ENCODE data around the gene MTURN. TPM values are rescaled to one million over a fixed set of nuclear protein-coding genes. Genes with fewer than 3 reads are reported as not detected.

MTURN gene
- total and polyA plus RNA-seq, 10 of the 15 experiments (the other 5 are each of a cell fraction or from before 2014, with no cell fraction given) = 0.52 to 5.0 (median 3.3) TPM

DNA sequence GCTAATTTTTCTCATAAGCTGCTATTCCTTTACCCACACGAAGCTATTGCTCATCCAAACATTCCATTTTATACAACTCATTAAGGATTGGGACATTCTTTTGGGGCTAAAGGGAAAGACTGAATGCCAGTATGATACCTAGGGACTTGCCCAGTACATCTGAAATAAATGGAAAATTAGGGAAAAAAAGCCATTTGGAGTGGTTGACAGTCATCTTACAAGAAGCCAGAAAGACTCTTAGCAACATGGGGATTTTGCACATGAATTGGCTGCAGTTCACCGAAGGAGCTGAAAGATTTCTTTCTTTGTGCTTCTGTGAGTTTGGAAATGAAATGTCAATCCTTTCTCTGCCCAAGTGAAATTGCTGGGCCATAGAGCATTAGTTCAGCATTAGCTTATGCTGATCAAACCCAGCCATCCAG, 43.3 kb upstream of the MTURN start:
- H3K4me3 ChIP-seq = no peak overlapping the region
- ChIA-PET CTCF (interaction anchor here (0.6 to 1.3 kb wide), 4 partner anchors 16 to 30 kb away, joined by 3 to 6 read pairs (median 4); no protein-coding TSS in a partner anchor), RAD21 (ENCODE audit: unreplicated experiment) (no interaction called here), SMC1A (ENCODE audit: uncharacterized antibody, unreplicated experiment) (interaction anchor here (1.3 to 1.8 kb wide), 3 partner anchors 9 to 169 kb away, joined by 3 to 5 read pairs (median 3); no protein-coding TSS in a partner anchor), POLR2A (interaction anchor here (0.6 kb wide), 1 partner anchor 1268 kb away, joined by 3 read pairs; no protein-coding TSS in a partner anchor)
- H3K36me3 ChIP-seq (ENCODE audit: control insufficient read depth in 2 of 2, insufficient read depth in 2 of 2, low read length in 1 of 2) = no peaks in the 10 kb centered on the region
- H2AFZ ChIP-seq (ENCODE audit: control insufficient read depth, low read depth, low read length) = no peak overlapping the region
- TF ChIP-seq SIX5 (IDR thresholded peaks at IDR 0.05; ENCODE audit: low read depth, low read length, severe bottlenecking) (no peak), DPF2 (IDR thresholded peaks at IDR 0.05) (no peak), CREB1 (IDR thresholded peaks at IDR 0.05; ENCODE audit: low read depth) (no peak), MTA2 (IDR thresholded peaks at IDR 0.05; ENCODE audit: low read depth) (no peak), NBN (IDR thresholded peaks at IDR 0.05) (no peak), BCL11A (IDR thresholded peaks at IDR 0.05; ENCODE audit: low read depth, low read length) (no peak), GATAD2B (conservative IDR thresholded peaks at IDR 0.05; ENCODE audit: low read depth) (no peak), JUNB (IDR thresholded peaks at IDR 0.05) (no peak), MEF2B (IDR thresholded peaks at IDR 0.05; ENCODE audit: partially characterized antibody, poor library complexity, severe bottlenecking) (no peak), BACH1 (IDR thresholded peaks at IDR 0.05; ENCODE audit: borderline replicate concordance) (no peak), CBX5 (IDR thresholded peaks at IDR 0.05; ENCODE audit: low read depth) (no peak)
- TF ChIP-seq, protein P1, sequence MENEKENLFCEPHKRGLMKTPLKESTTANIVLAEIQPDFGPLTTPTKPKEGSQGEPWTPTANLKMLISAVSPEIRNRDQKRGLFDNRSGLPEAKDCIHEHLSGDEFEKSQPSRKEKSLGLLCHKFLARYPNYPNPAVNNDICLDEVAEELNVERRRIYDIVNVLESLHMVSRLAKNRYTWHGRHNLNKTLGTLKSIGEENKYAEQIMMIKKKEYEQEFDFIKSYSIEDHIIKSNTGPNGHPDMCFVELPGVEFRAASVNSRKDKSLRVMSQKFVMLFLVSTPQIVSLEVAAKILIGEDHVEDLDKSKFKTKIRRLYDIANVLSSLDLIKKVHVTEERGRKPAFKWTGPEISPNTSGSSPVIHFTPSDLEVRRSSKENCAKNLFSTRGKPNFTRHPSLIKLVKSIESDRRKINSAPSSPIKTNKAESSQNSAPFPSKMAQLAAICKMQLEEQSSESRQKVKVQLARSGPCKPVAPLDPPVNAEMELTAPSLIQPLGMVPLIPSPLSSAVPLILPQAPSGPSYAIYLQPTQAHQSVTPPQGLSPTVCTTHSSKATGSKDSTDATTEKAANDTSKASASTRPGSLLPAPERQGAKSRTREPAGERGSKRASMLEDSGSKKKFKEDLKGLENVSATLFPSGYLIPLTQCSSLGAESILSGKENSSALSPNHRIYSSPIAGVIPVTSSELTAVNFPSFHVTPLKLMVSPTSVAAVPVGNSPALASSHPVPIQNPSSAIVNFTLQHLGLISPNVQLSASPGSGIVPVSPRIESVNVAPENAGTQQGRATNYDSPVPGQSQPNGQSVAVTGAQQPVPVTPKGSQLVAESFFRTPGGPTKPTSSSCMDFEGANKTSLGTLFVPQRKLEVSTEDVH (IDR thresholded peaks at IDR 0.05; ENCODE audit: low read depth, partially characterized antibody) = no peak
- TF ChIP-seq, protein P2, sequence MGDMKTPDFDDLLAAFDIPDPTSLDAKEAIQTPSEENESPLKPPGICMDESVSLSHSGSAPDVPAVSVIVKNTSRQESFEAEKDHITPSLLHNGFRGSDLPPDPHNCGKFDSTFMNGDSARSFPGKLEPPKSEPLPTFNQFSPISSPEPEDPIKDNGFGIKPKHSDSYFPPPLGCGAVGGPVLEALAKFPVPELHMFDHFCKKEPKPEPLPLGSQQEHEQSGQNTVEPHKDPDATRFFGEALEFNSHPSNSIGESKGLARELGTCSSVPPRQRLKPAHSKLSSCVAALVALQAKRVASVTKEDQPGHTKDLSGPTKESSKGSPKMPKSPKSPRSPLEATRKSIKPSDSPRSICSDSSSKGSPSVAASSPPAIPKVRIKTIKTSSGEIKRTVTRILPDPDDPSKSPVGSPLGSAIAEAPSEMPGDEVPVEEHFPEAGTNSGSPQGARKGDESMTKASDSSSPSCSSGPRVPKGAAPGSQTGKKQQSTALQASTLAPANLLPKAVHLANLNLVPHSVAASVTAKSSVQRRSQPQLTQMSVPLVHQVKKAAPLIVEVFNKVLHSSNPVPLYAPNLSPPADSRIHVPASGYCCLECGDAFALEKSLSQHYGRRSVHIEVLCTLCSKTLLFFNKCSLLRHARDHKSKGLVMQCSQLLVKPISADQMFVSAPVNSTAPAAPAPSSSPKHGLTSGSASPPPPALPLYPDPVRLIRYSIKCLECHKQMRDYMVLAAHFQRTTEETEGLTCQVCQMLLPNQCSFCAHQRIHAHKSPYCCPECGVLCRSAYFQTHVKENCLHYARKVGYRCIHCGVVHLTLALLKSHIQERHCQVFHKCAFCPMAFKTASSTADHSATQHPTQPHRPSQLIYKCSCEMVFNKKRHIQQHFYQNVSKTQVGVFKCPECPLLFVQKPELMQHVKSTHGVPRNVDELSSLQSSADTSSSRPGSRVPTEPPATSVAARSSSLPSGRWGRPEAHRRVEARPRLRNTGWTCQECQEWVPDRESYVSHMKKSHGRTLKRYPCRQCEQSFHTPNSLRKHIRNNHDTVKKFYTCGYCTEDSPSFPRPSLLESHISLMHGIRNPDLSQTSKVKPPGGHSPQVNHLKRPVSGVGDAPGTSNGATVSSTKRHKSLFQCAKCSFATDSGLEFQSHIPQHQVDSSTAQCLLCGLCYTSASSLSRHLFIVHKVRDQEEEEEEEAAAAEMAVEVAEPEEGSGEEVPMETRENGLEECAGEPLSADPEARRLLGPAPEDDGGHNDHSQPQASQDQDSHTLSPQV (IDR thresholded peaks at IDR 0.05) = no peak
- TF ChIP-seq, protein P3, sequence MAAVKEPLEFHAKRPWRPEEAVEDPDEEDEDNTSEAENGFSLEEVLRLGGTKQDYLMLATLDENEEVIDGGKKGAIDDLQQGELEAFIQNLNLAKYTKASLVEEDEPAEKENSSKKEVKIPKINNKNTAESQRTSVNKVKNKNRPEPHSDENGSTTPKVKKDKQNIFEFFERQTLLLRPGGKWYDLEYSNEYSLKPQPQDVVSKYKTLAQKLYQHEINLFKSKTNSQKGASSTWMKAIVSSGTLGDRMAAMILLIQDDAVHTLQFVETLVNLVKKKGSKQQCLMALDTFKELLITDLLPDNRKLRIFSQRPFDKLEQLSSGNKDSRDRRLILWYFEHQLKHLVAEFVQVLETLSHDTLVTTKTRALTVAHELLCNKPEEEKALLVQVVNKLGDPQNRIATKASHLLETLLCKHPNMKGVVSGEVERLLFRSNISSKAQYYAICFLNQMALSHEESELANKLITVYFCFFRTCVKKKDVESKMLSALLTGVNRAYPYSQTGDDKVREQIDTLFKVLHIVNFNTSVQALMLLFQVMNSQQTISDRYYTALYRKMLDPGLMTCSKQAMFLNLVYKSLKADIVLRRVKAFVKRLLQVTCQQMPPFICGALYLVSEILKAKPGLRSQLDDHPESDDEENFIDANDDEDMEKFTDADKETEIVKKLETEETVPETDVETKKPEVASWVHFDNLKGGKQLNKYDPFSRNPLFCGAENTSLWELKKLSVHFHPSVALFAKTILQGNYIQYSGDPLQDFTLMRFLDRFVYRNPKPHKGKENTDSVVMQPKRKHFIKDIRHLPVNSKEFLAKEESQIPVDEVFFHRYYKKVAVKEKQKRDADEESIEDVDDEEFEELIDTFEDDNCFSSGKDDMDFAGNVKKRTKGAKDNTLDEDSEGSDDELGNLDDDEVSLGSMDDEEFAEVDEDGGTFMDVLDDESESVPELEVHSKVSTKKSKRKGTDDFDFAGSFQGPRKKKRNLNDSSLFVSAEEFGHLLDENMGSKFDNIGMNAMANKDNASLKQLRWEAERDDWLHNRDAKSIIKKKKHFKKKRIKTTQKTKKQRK (IDR thresholded peaks at IDR 0.05; ENCODE audit: low read depth, low read length) = no peak
- H3K4me1 ChIP-seq (ENCODE audit: control insufficient read depth, insufficient read depth, low read length) = peaks cover 6% of the 10 kb centered on the region
- H3K9me3 ChIP-seq (replicated peaks; ENCODE audit: control insufficient read depth, insufficient read depth, low read length) = no peaks in the 10 kb centered on the region
- 80% methylated on average over 2 of the region's 2 CpGs for WGBS (ENCODE audit: insufficient coverage, insufficient replicate concordance, low lambda C conversion rate, missing lambda C conversion rate)
- H3K27me3 ChIP-seq (replicated peaks in 1 of 2; ENCODE audit: control insufficient read depth in 2 of 2, insufficient read depth in 2 of 2, low read length in 1 of 2) = no peaks in the 10 kb centered on the region
- no peaks in the 10 kb centered on the region for H4K20me1 ChIP-seq (ENCODE audit: control insufficient read depth, insufficient read depth)
- BruUV-seq (replicated peaks) = no TSS peak
- DNase-seq (ENCODE audit: low read depth, low spot score) (no peak), FAIRE-seq (no peak), ATAC-seq (no peak)
- H3K9ac ChIP-seq (ENCODE audit: control insufficient read depth, insufficient read depth, low read length) = no peak overlapping the region
- no peak overlapping the region for H3K4me2 ChIP-seq (ENCODE audit: control insufficient read depth, insufficient read depth)
- H3K27ac ChIP-seq (ENCODE audit: control insufficient read depth, insufficient read depth) = no peak overlapping the region
- H3K79me2 ChIP-seq (ENCODE audit: control insufficient read depth, insufficient read depth, low read length) = no peaks in the 10 kb centered on the region
- in situ Hi-C loops (cut with MboI) = no loop called here
- intact Hi-C loops (cut with micrococcal nuclease; ENCODE audit: unreplicated experiment) = no loop called here

All from GM12878 (cell line).